Measurements from ENCODE around the gene AKAP3. TPM values are rescaled to one million over a fixed set of nuclear protein-coding genes. Genes with fewer than 3 reads are reported as not detected.

The AKAP3 gene
- total and polyA plus RNA-seq, 2 of the 8 experiments (the other 6 are each of a cell fraction or from before 2014, with no cell fraction given), result 0.54 to 1.0 TPM

DNA sequence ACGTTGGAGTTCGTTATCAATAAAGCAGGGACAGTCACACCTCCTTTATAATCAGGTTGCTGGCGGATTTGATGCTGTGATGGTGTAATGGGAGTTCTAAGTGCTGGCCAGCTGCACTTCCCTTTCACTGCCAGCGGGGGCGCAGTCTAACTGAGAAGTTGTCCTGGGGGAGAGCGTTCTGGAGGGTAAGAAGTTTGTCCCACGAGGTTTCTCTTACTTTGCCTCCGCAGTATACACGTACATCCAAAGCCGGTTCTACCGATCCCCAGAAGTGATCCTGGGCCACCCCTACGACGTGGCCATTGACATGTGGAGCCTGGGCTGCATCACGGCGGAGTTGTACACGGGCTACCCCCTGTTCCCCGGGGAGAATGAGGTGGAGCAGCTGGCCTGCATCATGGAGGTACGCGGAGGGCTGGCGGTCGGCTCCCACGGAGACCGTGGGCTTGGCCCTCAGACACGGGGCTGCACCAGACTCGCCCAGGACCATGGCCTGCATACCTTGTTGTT lies 44.1 kb downstream of the AKAP3 start (continued):
- TF ChIP-seq MAFK (IDR thresholded peaks at IDR 0.05; ENCODE audit: low read depth, low read length) (no peak), POU5F1 (IDR thresholded peaks at IDR 0.05; ENCODE audit: low read depth, low read length) (peak; percentile 17; the same call in 1 of the 2 replicates), CHD1 (IDR thresholded peaks at IDR 0.05; ENCODE audit: low read depth, low read length) (no peak), TBP (IDR thresholded peaks at IDR 0.05; ENCODE audit: low read depth, low read length) (0 out of 2 replicates have a peak, but pooled peaks have one; percentile 18), EGR1 (IDR thresholded peaks at IDR 0.05; ENCODE audit: borderline replicate concordance, low read depth, low read length) (no peak), TAF7 (optimal IDR thresholded peaks at IDR 0.05; ENCODE audit: borderline replicate concordance, low read depth, low read length) (no peak), RNF2 (IDR thresholded peaks at IDR 0.05; ENCODE audit: borderline replicate concordance, low read depth, low read length, missing control alignments, poor library complexity, severe bottlenecking) (no peak), CREB1 (IDR thresholded peaks at IDR 0.05) (peak; percentile 45), TAF1 (IDR thresholded peaks at IDR 0.05; ENCODE audit: low read depth, low read length) (peak; percentile 50; the same call in 1 of the 2 replicates), GABPA (IDR thresholded peaks at IDR 0.05; ENCODE audit: borderline replicate concordance, insufficient read depth, low read length) (peak; percentile 14; the same call in 1 of the 2 replicates), HDAC2 (IDR thresholded peaks at IDR 0.05; ENCODE audit: borderline replicate concordance in 1 of 2, low read depth in 2 of 2, low read length in 2 of 2) (no peak; a peak in 1 of 4 replicates), KDM4A (IDR thresholded peaks at IDR 0.05; ENCODE audit: low read depth, low read length, severe bottlenecking) (peak; percentile 85), YY1 (IDR thresholded peaks at IDR 0.05; ENCODE audit: low read depth, low read length) (peak; percentile 69; the same call in 1 of the 2 replicates), ASH2L (IDR thresholded peaks at IDR 0.05; ENCODE audit: low read length) (peak; percentile 73), CEBPB (IDR thresholded peaks at IDR 0.05; ENCODE audit: low read depth, low read length) (0 out of 2 replicates have a peak, but pooled peaks have one; percentile 22), SIN3A (conservative IDR thresholded peaks at IDR 0.05 in 1 of 2, IDR thresholded peaks at IDR 0.05 in 1 of 2; ENCODE audit: low read depth in 1 of 2, low read length in 2 of 2) (peak; percentile 67 to 83; a peak in 2 of 4 replicates), SUZ12 (IDR thresholded peaks at IDR 0.05; ENCODE audit: low read length) (no peak), CBX5 (IDR thresholded peaks at IDR 0.05; ENCODE audit: low read depth, low read length) (no peak)
- TF ChIP-seq, protein P1, sequence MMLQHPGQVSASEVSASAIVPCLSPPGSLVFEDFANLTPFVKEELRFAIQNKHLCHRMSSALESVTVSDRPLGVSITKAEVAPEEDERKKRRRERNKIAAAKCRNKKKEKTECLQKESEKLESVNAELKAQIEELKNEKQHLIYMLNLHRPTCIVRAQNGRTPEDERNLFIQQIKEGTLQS (IDR thresholded peaks at IDR 0.05; ENCODE audit: insufficient read depth, low read depth, low read length), result 0 out of 2 replicates have a peak, but pooled peaks have one; percentile 16
- TF ChIP-seq, protein P2, sequence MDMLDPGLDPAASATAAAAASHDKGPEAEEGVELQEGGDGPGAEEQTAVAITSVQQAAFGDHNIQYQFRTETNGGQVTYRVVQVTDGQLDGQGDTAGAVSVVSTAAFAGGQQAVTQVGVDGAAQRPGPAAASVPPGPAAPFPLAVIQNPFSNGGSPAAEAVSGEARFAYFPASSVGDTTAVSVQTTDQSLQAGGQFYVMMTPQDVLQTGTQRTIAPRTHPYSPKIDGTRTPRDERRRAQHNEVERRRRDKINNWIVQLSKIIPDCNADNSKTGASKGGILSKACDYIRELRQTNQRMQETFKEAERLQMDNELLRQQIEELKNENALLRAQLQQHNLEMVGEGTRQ (IDR thresholded peaks at IDR 0.05; ENCODE audit: low read length), result no peak
- TF ChIP-seq, protein P3, sequence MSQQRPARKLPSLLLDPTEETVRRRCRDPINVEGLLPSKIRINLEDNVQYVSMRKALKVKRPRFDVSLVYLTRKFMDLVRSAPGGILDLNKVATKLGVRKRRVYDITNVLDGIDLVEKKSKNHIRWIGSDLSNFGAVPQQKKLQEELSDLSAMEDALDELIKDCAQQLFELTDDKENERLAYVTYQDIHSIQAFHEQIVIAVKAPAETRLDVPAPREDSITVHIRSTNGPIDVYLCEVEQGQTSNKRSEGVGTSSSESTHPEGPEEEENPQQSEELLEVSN (IDR thresholded peaks at IDR 0.05), result no peak
